Natural killer cell (primary cell): Measurements from ENCODE around the gene LRP5. TPM values are rescaled to one million over a fixed set of nuclear protein-coding genes. Genes with fewer than 3 reads are reported as not detected.

ENCODE experiments used
- ATAC-seq, 3 donors: fragments of 150-1000 bp in 2 of 3; fragments of 200-7000 bp in 1 of 3; cut with Tn5 transposase; 1 replicate in 1 of 3; 2 replicates in 2 of 3; pipeline ENCODE4 v1.10.0; 2021; ENCODE audit warnings: mild to moderate bottlenecking in 2 of 3, moderate library complexity in 2 of 3
- DNase-seq, 2 donors: peaks; one replicate each; pipeline versions ENCODE4 v3.0.0 to v3.0.0-alpha.2; 2013 to 2021; ENCODE audit warnings: mixed read lengths in 1 of 2
- H3K27ac ChIP-seq: one replicate; pipeline ENCODE4 v1.5.1; 2013; ENCODE audit warnings: mild to moderate bottlenecking, low read length
- H3K27me3 ChIP-seq: one replicate; pipeline ENCODE4 v1.6.1; 2013; ENCODE audit warnings: low read length; ENCODE audit not compliant: control insufficient read depth, insufficient read depth
- H3K36me3 ChIP-seq: one replicate; pipeline ENCODE4 v1.6.1; 2013; ENCODE audit warnings: low read length; ENCODE audit not compliant: control insufficient read depth, insufficient read depth
- H3K4me1 ChIP-seq: one replicate; pipeline ENCODE4 v1.6.1; 2013; ENCODE audit warnings: low read length; ENCODE audit not compliant: control insufficient read depth, insufficient read depth
- H3K4me3 ChIP-seq: one replicate; pipeline ENCODE4 v1.5.1; 2013; ENCODE audit warnings: low read length
- H3K9me3 ChIP-seq: one replicate; pipeline ENCODE4 v1.6.1; 2013; ENCODE audit warnings: low read length; ENCODE audit not compliant: control insufficient read depth, insufficient read depth
- H3K27ac Mint-ChIP-seq, 2 donors: one replicate each; pipeline ENCODE4 v1.8.0; 2022; ENCODE audit warnings: mild to moderate bottlenecking in 2 of 2, mixed read lengths in 2 of 2, moderate library complexity in 1 of 2
- H3K27me3 Mint-ChIP-seq, 2 donors: one replicate each; pipeline ENCODE4 v1.8.0; 2022; ENCODE audit warnings: low read depth in 2 of 2, mixed read lengths in 2 of 2
- H3K36me3 Mint-ChIP-seq: one replicate; pipeline ENCODE4 v1.8.0; 2022; ENCODE audit warnings: mixed read lengths
- H3K4me1 Mint-ChIP-seq, 2 donors: one replicate each; pipeline ENCODE4 v1.8.0; 2022; ENCODE audit warnings: mixed read lengths in 2 of 2
- H3K4me3 Mint-ChIP-seq: one replicate; pipeline ENCODE4 v1.8.0; 2022; ENCODE audit warnings: mild to moderate bottlenecking, moderate library complexity, mixed read lengths
- H3K9me3 Mint-ChIP-seq, 2 donors: one replicate each; pipeline ENCODE4 v1.8.0; 2022; ENCODE audit warnings: mixed read lengths in 2 of 2
- WGBS: methylation state at CpG from one replicate; pipeline ENCODE4 v1.1.7; 2013; ENCODE audit warnings: missing lambda C conversion rate; ENCODE audit not compliant: insufficient coverage; 5-methylcytosine and 5-hydroxymethylcytosine counted together
- intact Hi-C: fragments of 100-400 bp; cut with micrococcal nuclease; formaldehyde crosslinking; loops from one replicate; pipeline ENCODE4 v1.14.2; 2022
- total RNA-seq, 4 donors: library from RNA; stranded (reverse); fragments of 120-200 nt in 1 of 4; gene quantifications; one replicate each; pipeline versions ENCODE4 v1.2.3 to v1.2.4, GENCODE V29; 2013 to 2022
- TF ChIP-seq, protein P1 (sequence below): fragments of 200-600 bp; IDR thresholded peaks from one replicate; pipeline ENCODE4 v1.8.0; 2022; ENCODE audit warnings: antibody characterized with exemption

LRP5 gene
- total RNA-seq, 3 donors from 2014 or later (not counting 1 experiment from before 2014, with no cell fraction given) = 0.36 to 1.3 (median 0.89) TPM

DNA sequence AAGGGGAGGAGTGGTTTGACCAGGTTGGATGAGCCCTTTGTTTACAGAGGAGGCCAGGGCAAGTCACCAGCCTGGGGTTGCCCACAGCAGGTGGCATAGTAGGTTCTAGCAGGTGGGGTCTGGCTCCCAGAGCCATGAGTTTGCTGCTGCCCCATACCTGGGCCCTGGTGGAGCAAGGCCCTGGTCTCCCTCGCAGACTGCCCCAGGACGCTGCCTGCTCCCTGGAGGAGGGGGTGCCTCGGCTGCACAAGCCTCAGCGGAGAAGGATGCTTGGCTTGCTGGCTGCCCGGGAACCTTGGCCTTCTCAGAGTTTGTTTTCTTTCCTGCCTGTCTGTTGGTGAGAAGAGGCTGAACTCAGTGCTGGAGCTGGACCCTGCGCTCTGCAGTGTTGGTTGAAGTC is 54.9 kb downstream of the LRP5 start:
- H3K4me3 Mint-ChIP-seq = no peak overlapping the region
- intact Hi-C loops = no loop called here
- H3K4me1 ChIP-seq = peaks cover 22% of the 10 kb centered on the region
- H3K27me3 ChIP-seq = no peaks in the 10 kb centered on the region
- H3K4me1 Mint-ChIP-seq = no peaks in the 10 kb centered on the region
- no peak overlapping the region for H3K27ac ChIP-seq
- H3K36me3 Mint-ChIP-seq = no peaks in the 10 kb centered on the region
- H3K27ac Mint-ChIP-seq = no peak overlapping the region
- H3K9me3 ChIP-seq = no peaks in the 10 kb centered on the region
- no peaks in the 10 kb centered on the region for H3K36me3 ChIP-seq
- ATAC-seq = no peak
- DNase-seq = no peak
- WGBS = 95% methylated on average over 6 of the region's 6 CpGs
- TF ChIP-seq, protein P1, sequence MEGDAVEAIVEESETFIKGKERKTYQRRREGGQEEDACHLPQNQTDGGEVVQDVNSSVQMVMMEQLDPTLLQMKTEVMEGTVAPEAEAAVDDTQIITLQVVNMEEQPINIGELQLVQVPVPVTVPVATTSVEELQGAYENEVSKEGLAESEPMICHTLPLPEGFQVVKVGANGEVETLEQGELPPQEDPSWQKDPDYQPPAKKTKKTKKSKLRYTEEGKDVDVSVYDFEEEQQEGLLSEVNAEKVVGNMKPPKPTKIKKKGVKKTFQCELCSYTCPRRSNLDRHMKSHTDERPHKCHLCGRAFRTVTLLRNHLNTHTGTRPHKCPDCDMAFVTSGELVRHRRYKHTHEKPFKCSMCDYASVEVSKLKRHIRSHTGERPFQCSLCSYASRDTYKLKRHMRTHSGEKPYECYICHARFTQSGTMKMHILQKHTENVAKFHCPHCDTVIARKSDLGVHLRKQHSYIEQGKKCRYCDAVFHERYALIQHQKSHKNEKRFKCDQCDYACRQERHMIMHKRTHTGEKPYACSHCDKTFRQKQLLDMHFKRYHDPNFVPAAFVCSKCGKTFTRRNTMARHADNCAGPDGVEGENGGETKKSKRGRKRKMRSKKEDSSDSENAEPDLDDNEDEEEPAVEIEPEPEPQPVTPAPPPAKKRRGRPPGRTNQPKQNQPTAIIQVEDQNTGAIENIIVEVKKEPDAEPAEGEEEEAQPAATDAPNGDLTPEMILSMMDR = no peak
- H3K27me3 Mint-ChIP-seq = peaks cover 6 to 7% of the 10 kb centered on the region in 2 donors
- no peak overlapping the region for H3K4me3 ChIP-seq
- no peaks in the 10 kb centered on the region for H3K9me3 Mint-ChIP-seq

DNA sequence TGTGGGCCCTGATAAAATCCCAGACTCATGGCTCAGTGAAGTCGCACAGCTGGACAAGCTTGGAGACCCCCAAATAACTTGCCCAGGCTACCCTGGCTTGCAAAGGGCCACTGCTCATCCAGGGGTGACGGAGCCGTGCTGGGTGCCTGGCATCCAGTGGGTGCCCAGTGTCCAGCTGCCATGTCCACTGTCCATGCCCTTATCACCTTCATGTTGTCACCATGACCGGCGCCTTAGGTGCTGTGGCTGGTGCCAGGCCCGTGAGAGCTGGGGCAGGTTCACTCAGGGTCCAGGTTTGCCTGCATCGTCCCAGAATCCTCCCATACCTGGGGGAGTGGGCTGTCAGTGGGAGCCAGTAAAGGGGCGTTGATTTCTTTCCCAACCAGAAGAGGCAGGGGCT is 57.4 kb downstream of the LRP5 start:
- DNase-seq (no peak), ATAC-seq (no peak)
- no peak overlapping the region for H3K27ac Mint-ChIP-seq
- intact Hi-C loops = no loop called here
- TF ChIP-seq, protein P1 = no peak
- Histone ChIP-seq H3K4me3 (no peak overlapping the region), H3K27ac (no peak overlapping the region), H3K4me1 (peaks cover 30% of the 10 kb centered on the region), H3K36me3 (no peaks in the 10 kb centered on the region), H3K9me3 (no peaks in the 10 kb centered on the region), H3K27me3 (no peaks in the 10 kb centered on the region)
- peaks cover 0 to 5% of the 10 kb centered on the region in 2 donors for H3K4me1 Mint-ChIP-seq
- WGBS = 95% methylated on average over 8 of the region's 8 CpGs
- H3K9me3 Mint-ChIP-seq = no peaks in the 10 kb centered on the region
- no peak overlapping the region for H3K4me3 Mint-ChIP-seq
- no peaks in the 10 kb centered on the region for H3K36me3 Mint-ChIP-seq
- H3K27me3 Mint-ChIP-seq = peaks cover 14 to 17% of the 10 kb centered on the region in 2 donors

DNA sequence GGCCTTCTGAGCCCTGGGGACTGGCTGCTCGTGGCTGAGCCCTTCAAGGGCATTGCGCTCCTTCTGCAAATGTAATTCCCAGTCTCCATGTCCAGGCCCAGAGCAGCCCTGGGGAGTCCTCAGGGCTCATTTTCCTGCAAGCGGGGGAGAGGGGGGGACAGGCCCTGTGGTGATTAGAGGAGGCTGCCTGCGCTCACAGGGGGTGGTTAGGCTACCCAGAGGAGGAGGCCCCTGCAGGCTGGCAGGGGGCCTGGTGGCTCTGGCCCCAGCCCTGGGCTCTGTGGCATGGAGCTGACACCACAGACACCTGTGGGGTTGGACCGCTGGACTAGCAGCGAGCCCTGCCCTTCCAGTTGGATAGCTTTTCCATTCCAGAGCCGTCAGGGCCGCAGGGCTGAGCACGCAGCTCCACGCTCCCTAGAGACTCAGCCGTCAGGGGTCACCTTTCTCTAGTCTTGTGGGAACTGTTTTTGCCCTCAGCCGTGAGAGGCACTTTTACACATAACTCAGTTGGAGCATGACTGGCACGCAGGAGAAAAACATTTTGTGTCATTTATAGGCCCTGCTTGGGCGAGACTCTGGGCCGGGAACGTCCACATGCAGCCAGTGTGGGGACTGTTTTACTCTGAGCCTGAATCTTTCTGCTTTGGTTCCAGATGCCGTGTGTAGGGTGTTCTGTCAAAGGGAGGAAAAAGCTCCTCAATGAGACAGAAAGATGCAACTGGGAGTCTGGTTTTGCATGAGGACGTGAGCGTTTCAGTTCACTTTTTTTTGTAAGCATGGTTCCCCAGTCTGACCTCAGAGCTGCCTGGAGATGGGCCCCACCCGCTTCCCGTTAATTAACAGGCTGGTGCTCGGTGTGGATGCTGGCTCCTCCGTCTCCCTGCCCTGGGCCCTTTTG is 58.1 kb downstream of the LRP5 start:
- Mint-ChIP-seq H3K36me3 (no peaks in the 10 kb centered on the region), H3K4me1 (peaks cover 0 to 5% of the 10 kb centered on the region in 2 donors), H3K4me3 (no peak overlapping the region), H3K27me3 (peaks cover 18 to 23% of the 10 kb centered on the region in 2 donors), H3K27ac (no peak overlapping the region), H3K9me3 (no peaks in the 10 kb centered on the region)
- 58% methylated on average over 23 of the region's 23 CpGs for WGBS
- no peaks in the 10 kb centered on the region for H3K36me3 ChIP-seq
- no peaks in the 10 kb centered on the region for H3K9me3 ChIP-seq
- peaks cover 34% of the 10 kb centered on the region for H3K4me1 ChIP-seq
- ATAC-seq (no peak), DNase-seq (no peak)
- intact Hi-C loops = no loop called here
- H3K4me3 ChIP-seq = no peak overlapping the region
- peak overlapping the region; percentile 42 for H3K27ac ChIP-seq
- H3K27me3 ChIP-seq = no peaks in the 10 kb centered on the region
- TF ChIP-seq, protein P1 = no peak
